ENCODE results near the gene RAPGEF1.

GRCh38 chr9:131567910-131568309, 172.0 kb downstream of the RAPGEF1 start:
- no peak for TF ChIP-seq CTCF (CRISPR knock-in tag; IDR thresholded peaks at IDR 0.05)
- TF ChIP-seq TCF7 (IDR thresholded peaks at IDR 0.05; ENCODE audit: low read depth), result no peak
- no peak for TF ChIP-seq ZNF776 (CRISPR knock-in tag; IDR thresholded peaks at IDR 0.05)
- TF ChIP-seq MTA1 (CRISPR knock-in tag; IDR thresholded peaks at IDR 0.05; ENCODE audit: borderline replicate concordance), result no peak
- no peak for TF ChIP-seq TRIM24 (CRISPR knock-in tag; IDR thresholded peaks at IDR 0.05)
- TF ChIP-seq POLR2AphosphoS5 (IDR thresholded peaks at IDR 0.05; ENCODE audit: low read depth, low read length), result no peak
- TF ChIP-seq RBFOX2 (IDR thresholded peaks at IDR 0.05; ENCODE audit: low read depth, low read length), result no peak
- no peak for TF ChIP-seq ZNF121 (CRISPR knock-in tag; IDR thresholded peaks at IDR 0.05)
- TF ChIP-seq PATZ1 (CRISPR knock-in tag; IDR thresholded peaks at IDR 0.05), result no peak
- no peak for TF ChIP-seq EZH2 (conservative IDR thresholded peaks at IDR 0.05; ENCODE audit: low read depth, low read length)
- TF ChIP-seq ARID3A (IDR thresholded peaks at IDR 0.05; ENCODE audit: low read depth, low read length), result no peak
- TF ChIP-seq MATR3 (CRISPR knock-in tag; IDR thresholded peaks at IDR 0.05), result no peak
